Muscle layer of duodenum (tissue), 2 donors: ENCODE data around the gene FBXL16.
A peak's percentile ranks its signal among the peaks of the same experiment; 100 is the strongest.

Experiments used
- H3K27ac ChIP-seq: one replicate; pipeline ENCODE4 v1.7.0; 2013; ENCODE audit warnings: mild to moderate bottlenecking, low read length
- H3K27me3 ChIP-seq: one replicate; pipeline ENCODE4 v1.7.0; 2013; ENCODE audit warnings: low read depth, mild to moderate bottlenecking, control low read depth, low read length
- H3K36me3 ChIP-seq, 2 donors: one replicate each; pipeline ENCODE4 v1.7.0; 2013; ENCODE audit warnings: low read length in 2 of 2, control low read depth in 1 of 2, mild to moderate bottlenecking in 1 of 2; ENCODE audit not compliant: insufficient read depth in 2 of 2, control insufficient read depth in 1 of 2
- H3K4me1 ChIP-seq, 2 donors: one replicate each; pipeline ENCODE4 v1.7.0; 2013; ENCODE audit warnings: low read length in 2 of 2, mild to moderate bottlenecking in 2 of 2, control low read depth in 1 of 2, moderate library complexity in 1 of 2; ENCODE audit not compliant: insufficient read depth in 2 of 2, control insufficient read depth in 1 of 2
- H3K4me3 ChIP-seq, 2 donors: one replicate each; pipeline ENCODE4 v1.7.0; 2013; ENCODE audit warnings: low read length in 2 of 2, low read depth in 1 of 2, mild to moderate bottlenecking in 1 of 2
- H3K9me3 ChIP-seq, 2 donors: one replicate each; pipeline ENCODE4 v1.7.0; 2013; ENCODE audit warnings: low read length in 2 of 2, control low read depth in 1 of 2, mild to moderate bottlenecking in 1 of 2; ENCODE audit not compliant: control insufficient read depth in 1 of 2
- donor health status: healthy.

Gene FBXL16

DNA sequence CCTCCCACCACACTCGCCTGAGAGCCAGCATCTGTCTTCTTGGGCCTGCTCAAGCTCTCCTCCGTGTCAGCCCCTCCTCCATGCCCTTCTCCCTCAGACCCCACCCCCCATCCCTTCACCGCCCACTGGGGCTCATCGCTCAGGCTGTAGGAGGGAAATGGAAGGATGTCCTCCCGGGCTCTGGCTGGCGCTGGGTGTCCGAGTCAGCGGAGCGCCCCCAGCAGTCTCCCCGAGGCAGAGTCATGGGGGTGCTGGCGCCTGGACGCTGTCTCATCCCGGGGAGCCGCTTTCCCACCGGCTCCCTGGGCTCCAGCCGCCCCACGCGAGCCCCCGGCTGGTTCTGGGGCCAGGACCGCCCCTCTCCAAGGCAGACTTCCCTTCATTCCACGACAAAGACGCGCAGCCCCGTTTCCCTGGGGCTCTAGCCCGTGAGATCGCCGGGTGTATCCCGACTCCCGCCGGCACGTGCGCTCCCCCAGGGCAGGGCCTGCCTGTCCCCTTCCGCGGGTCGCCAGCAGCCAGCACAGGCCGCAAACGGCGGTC is 14.9 kb upstream of the FBXL16 start:
- H3K4me1 ChIP-seq: peaks cover 9 to 52% of the 10 kb centered on the region in 2 donors
- H3K36me3 ChIP-seq: no peaks in the 10 kb centered on the region
- H3K9me3 ChIP-seq: no peaks in the 10 kb centered on the region
- peak overlapping the region; percentile 31 for H3K27ac ChIP-seq
- no peaks in the 10 kb centered on the region for H3K27me3 ChIP-seq
- peak overlapping the region; percentile 55 to 70 for H3K4me3 ChIP-seq

DNA sequence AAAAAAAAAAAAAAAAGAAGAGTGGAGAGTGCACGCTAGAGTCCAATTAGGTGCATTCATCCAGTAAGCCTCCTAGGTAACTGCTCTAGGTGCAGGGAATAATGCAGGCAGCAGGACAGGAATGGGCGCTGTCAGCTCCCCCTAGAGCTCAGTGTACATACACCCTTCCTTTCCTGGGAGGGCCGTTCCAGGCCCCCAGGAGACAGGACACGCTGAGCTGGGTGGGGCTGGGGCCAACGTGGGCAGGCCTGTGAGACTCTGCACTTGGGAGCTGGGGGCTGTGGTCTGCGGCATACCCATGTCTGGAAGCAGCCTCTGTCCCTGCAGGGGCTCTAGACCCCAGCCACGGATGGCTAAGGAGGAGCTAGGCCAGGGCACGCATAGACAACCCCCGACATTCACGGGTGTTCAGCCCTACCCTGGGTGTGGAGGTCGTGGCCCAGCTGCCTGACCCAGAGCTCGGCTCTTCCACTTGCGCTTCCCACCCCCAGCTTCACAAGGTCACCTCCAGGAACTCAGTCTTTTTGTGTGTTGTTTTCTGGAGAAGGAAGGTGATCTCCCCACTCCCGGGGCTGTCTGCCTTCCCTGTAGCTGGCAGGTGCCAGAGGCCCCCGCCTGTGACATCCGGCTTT is 14.3 kb upstream of the FBXL16 start:
- no peaks in the 10 kb centered on the region for H3K36me3 ChIP-seq
- H3K9me3 ChIP-seq: no peaks in the 10 kb centered on the region
- H3K27ac ChIP-seq: peak overlapping the region; percentile 31
- H3K27me3 ChIP-seq: no peaks in the 10 kb centered on the region
- H3K4me3 ChIP-seq: peak overlapping the region; percentile 55 to 70
- peaks cover 9 to 56% of the 10 kb centered on the region in 2 donors for H3K4me1 ChIP-seq

- H3K36me3 ChIP-seq: no peaks in the 10 kb centered on the region
Measured at GRCh38 chr16:718922-719321, 13.3 kb upstream of the FBXL16 start.

GRCh38 chr16:718389-718788 is 12.8 kb upstream of the FBXL16 start:
- peaks cover 9 to 62% of the 10 kb centered on the region in 2 donors for H3K4me1 ChIP-seq
- no peak overlapping the region for H3K27ac ChIP-seq

More at GRCh38 chr16:718922-719321, 13.3 kb upstream of the FBXL16 start:
- Histone ChIP-seq H3K9me3 (no peaks in the 10 kb centered on the region), H3K4me1 (peaks cover 9 to 62% of the 10 kb centered on the region in 2 donors), H3K27ac (no peak overlapping the region), H3K27me3 (no peaks in the 10 kb centered on the region), H3K4me3 (no peak overlapping the region)

DNA sequence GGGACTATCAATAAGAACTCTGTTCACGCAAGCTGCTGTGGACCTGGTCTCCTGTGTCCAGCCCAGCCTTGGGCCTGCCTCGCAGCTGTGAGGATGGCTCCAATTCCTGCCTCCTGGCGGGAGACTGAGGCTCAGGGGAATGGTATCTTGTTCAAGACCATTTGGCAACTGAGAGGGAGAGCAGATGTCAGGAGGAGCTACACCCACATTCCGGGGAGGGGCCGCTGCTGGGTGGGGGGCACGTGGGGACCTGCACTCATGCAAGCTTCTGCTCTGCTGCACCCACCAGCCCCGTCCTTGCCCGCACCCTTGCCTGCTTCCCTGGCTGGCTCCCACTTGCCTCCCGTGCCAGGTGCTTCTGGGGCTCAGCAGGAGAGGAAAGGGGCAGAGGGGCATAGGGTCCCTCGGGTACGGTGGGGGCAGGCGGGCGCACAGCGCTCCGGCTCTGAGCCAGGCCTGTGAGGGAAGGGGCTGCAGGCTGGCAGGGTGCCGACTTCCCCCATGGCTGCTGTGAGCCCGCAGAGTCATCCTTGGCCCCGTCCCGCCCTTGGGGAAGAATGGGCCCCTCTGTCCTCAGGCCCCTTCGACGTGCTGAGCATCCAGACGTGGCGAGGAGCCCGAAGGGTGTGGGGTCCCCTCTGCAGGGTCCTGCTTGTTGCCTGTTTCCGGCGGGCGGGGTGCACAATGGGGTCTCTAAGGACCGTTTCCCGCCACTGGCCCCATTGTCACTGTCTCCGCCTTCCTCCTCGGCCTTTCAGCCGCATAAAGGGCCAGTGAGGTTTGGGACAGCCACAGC is 12.0 kb upstream of the FBXL16 start:
- Histone ChIP-seq H3K27me3 (no peaks in the 10 kb centered on the region), H3K4me1 (peaks cover 9 to 62% of the 10 kb centered on the region in 2 donors), H3K4me3 (no peak overlapping the region), H3K36me3 (no peaks in the 10 kb centered on the region), H3K27ac (no peak overlapping the region), H3K9me3 (no peaks in the 10 kb centered on the region)

More at GRCh38 chr16:718389-718788, 12.8 kb upstream of the FBXL16 start:
- H3K36me3 ChIP-seq: no peaks in the 10 kb centered on the region
- no peaks in the 10 kb centered on the region for H3K27me3 ChIP-seq
- no peaks in the 10 kb centered on the region for H3K9me3 ChIP-seq
- no peak overlapping the region for H3K4me3 ChIP-seq

DNA sequence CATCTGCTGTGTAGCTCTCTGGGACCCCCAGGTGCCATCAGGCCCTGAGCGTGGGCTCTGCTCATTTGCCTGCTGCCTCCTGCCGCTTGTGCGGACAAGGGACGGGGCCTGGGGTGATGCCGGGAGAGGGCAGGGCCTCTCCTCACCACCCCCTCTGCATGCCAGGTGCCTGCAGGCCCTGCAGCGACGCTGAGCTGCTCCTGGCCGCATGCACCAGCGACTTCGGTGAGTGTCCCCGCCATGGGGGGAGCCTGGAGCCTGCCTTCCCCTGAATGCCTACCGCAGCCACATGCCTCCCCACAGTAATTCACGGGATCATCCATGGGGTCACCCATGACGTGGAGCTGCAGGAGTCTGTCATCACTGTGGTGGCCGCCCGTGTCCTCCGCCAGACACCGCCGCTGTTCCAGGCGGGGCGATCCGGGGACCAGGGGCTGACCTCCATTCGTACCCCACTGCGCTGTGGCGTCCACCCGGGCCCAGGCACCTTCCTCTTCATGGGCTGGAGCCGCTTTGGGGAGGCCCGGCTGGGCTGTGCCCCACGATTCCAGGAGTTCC is 11.2 kb upstream of the FBXL16 start:
- Histone ChIP-seq H3K27me3 (no peaks in the 10 kb centered on the region), H3K9me3 (no peaks in the 10 kb centered on the region), H3K4me1 (peaks cover 9 to 57% of the 10 kb centered on the region in 2 donors), H3K36me3 (no peaks in the 10 kb centered on the region), H3K4me3 (peak overlapping the region in 1 of 2 donors; percentile 81), H3K27ac (no peak overlapping the region)

- peaks cover 4% of the 10 kb centered on the region for H3K27me3 ChIP-seq
- H3K4me1 ChIP-seq: peaks cover 9 to 51% of the 10 kb centered on the region in 2 donors
- no peak overlapping the region for H3K27ac ChIP-seq
- no peaks in the 10 kb centered on the region for H3K9me3 ChIP-seq
- H3K4me3 ChIP-seq: peak overlapping the region in 1 of 2 donors; percentile 81
- no peaks in the 10 kb centered on the region for H3K36me3 ChIP-seq
Measured at GRCh38 chr16:716200-716568, 10.6 kb upstream of the FBXL16 start.

GRCh38 chr16:715477-716199 is 10.0 kb upstream of the FBXL16 start:
- H3K9me3 ChIP-seq: no peaks in the 10 kb centered on the region
- H3K36me3 ChIP-seq: no peaks in the 10 kb centered on the region
- H3K27ac ChIP-seq: no peak overlapping the region
- peaks cover 9 to 51% of the 10 kb centered on the region in 2 donors for H3K4me1 ChIP-seq
- peaks cover 9% of the 10 kb centered on the region for H3K27me3 ChIP-seq
- H3K4me3 ChIP-seq: peak overlapping the region in 1 of 2 donors; percentile 81

DNA sequence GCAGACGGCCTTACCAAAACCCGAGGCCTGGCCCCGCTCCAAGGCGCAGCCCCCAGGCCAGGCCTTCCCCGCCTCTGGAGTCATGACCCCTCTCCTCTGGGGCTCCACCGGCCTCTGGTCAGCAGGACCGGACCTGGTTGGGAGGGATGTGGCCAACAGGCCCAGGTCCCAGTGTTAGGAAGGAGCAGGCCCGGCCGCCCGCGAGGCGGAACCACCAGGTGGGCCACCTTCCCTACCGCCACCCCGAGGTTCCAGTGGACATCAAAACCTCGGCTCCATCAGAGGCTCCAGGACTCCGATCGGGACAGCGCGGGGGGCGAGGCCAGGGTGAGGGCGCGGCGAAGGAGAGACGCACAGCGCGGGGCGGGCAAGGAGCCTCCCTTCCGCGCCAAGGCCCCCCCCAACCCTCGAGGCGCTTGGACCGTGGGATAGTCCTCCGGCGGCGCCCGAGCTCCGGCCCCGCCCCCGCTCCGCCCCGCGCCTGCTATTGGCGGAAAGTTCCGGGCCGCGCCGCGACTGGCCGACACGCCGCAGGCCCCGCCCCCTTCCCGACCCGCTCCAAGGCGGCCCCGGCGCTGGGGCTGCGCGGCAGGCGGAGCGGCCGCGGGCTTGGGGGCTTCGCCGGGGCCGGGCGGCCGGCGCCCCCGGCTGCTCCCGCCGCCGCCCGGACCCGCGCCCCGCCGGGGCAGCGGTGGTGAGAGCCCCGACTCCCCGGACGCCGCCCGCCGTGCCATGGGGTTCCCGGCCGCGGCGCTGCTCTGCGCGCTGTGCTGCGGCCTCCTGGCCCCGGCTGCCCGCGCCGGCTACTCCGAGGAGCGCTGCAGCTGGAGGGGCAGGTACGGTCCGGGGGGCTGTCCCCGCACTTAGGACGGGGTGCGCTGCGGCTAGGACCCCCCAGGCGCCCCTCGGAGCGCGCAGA is 9.2 kb upstream of the FBXL16 start, which contains the start of gene METRN:
Gene METRN, plus strand, starts transcription at position 561 of the 919 bp plus-strand sequence. Its CDS starts 172 bp downstream, at position 733.
- H3K9me3 ChIP-seq: no peaks in the 10 kb centered on the region
- H3K36me3 ChIP-seq: no peaks in the 10 kb centered on the region
- H3K27me3 ChIP-seq: peaks cover 16% of the 10 kb centered on the region
- peak within 1 kb of the TSS in 1 of 2 donors; percentile 81 for H3K4me3 ChIP-seq
- H3K27ac ChIP-seq: no peak within 1 kb of the TSS
- peaks cover 4 to 47% of the 10 kb centered on the region in 2 donors for H3K4me1 ChIP-seq

DNA sequence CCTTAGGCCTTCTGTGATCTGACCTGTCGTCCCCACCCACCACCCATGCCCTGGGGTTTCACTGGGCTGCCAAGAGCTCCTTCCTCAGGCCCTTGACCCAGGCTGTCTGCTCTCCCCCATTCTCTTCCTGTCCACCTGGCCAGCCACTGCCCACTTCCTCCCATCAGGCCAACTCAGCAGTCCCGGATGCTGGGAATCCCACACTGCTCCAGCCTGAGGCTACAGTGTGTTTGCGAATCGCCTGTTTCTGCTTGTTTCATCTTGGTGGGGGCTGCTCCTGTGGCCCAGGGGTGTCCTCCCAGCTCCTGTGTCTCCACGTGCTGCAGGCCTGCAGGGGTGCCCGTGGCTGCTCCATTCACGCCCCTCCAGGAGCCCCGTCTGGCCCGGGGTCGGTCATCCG is 8.5 kb upstream of the FBXL16 start:
- H3K4me1 ChIP-seq: peaks cover 3 to 42% of the 10 kb centered on the region in 2 donors
- peak overlapping the region in 1 of 2 donors; percentile 48 for H3K4me3 ChIP-seq
- peaks cover 23% of the 10 kb centered on the region for H3K27me3 ChIP-seq
- H3K9me3 ChIP-seq: no peaks in the 10 kb centered on the region
- no peaks in the 10 kb centered on the region for H3K36me3 ChIP-seq
- no peak overlapping the region for H3K27ac ChIP-seq
